Small intestine (tissue), 7 donors: ENCODE measurements around the gene KCNJ15. TPM values are rescaled to one million over a fixed set of nuclear protein-coding genes. Genes with fewer than 3 reads are reported as not detected.

Source experiments
- DNase-seq, 2 donors: peaks; one replicate each; pipeline versions ENCODE4 v3.0.0 to v3.0.0-alpha.2; 2013
- FAIRE-seq: peaks from 2 replicates; lab custom pipeline; 2012; peaks lifted over from hg19 to GRCh38; lab: Jason Lieb, UNC
- H3K27ac ChIP-seq, 3 donors: one replicate each; pipeline ENCODE4 v1.5.1; 2013; ENCODE audit warnings: low read length in 2 of 3, mild to moderate bottlenecking in 2 of 3, control low read depth in 1 of 3, inconsistent platforms in 1 of 3, low read depth in 1 of 3, moderate library complexity in 1 of 3
- H3K27me3 ChIP-seq, 3 donors: one replicate each; pipeline ENCODE4 v1.6.1; 2013; ENCODE audit warnings: low read length in 3 of 3, inconsistent platforms in 1 of 3; ENCODE audit not compliant: control insufficient read depth in 3 of 3, insufficient read depth in 3 of 3
- H3K36me3 ChIP-seq, 3 donors: one replicate each; pipeline ENCODE4 v1.6.1; 2013; ENCODE audit warnings: low read length in 3 of 3, inconsistent platforms in 1 of 3, low read depth in 1 of 3, mild to moderate bottlenecking in 1 of 3, moderate library complexity in 1 of 3; ENCODE audit not compliant: control insufficient read depth in 3 of 3, insufficient read depth in 2 of 3
- H3K4me1 ChIP-seq, 3 donors: one replicate each; pipeline ENCODE4 v1.6.1; 2013; ENCODE audit warnings: low read length in 2 of 3, inconsistent platforms in 1 of 3, low read depth in 1 of 3, mild to moderate bottlenecking in 1 of 3, moderate library complexity in 1 of 3; ENCODE audit not compliant: control insufficient read depth in 3 of 3, insufficient read depth in 2 of 3
- H3K4me3 ChIP-seq, 3 donors: one replicate each; pipeline ENCODE4 v1.5.1; 2013; ENCODE audit warnings: low read length in 3 of 3, control low read depth in 1 of 3, inconsistent platforms in 1 of 3, low read depth in 1 of 3, mild to moderate bottlenecking in 1 of 3, moderate library complexity in 1 of 3
- H3K9me3 ChIP-seq, 2 donors: one replicate each; pipeline ENCODE4 v1.6.1; 2013; ENCODE audit warnings: low read depth in 1 of 2, low read length in 1 of 2; ENCODE audit not compliant: control insufficient read depth in 2 of 2, insufficient read depth in 1 of 2
- WGBS, 3 donors: extraction: QIAGEN DNeasy Blood & Tissue Kit; methylation state at CpG; one replicate each; pipeline ENCODE4 v1.1.7; 2013; 5-methylcytosine and 5-hydroxymethylcytosine counted together
- polyA plus RNA-seq, 4 donors: library from polyadenylated mRNA; stranded (reverse) in 3 of 4; unstranded in 1 of 4; fragments of 200-250 nt in 3 of 4; fragments of 120-200 nt in 1 of 4; gene quantifications; one replicate each; pipeline versions ENCODE4 v1.2.1 to v1.2.3, GENCODE V29; 2013
- donor health status: healthy with polysubstance abuse.
- donor health status: control.
- donor health status: control.
- donor health status: Bipolar disorder and iron deficiency.
- donor health status: healthy.

KCNJ15 gene
- polyA plus RNA-seq, 4 donors = 0.06 to 1.1 (median 0.17) TPM

- FAIRE-seq = no peak
- no peak overlapping the region for H3K27ac ChIP-seq
- DNase-seq = no peak
- WGBS, 3 donors = 92 to 100% (median 95%) methylated on average over 3 of the region's 3 CpGs
- H3K4me1 ChIP-seq = no peaks in the 10 kb centered on the region
- H3K27me3 ChIP-seq = no peaks in the 10 kb centered on the region
- no peaks in the 10 kb centered on the region for H3K9me3 ChIP-seq
- H3K36me3 ChIP-seq = no peaks in the 10 kb centered on the region
- no peak overlapping the region for H3K4me3 ChIP-seq
These were observed 26.1 kb downstream of the KCNJ15 start for GRCh38 chr21:38282921-38283320.

GRCh38 chr21:38284216-38284615 lies 27.4 kb downstream of the KCNJ15 start:
- H3K4me3 ChIP-seq = no peak overlapping the region
- no peak overlapping the region for H3K27ac ChIP-seq
- 91 to 95% (median 91%) methylated on average over 6 of the region's 6 CpGs for WGBS, 3 donors
- H3K36me3 ChIP-seq = no peaks in the 10 kb centered on the region
- DNase-seq (no peak), FAIRE-seq (no peak)
- H3K9me3 ChIP-seq = no peaks in the 10 kb centered on the region
- no peaks in the 10 kb centered on the region for H3K4me1 ChIP-seq
- H3K27me3 ChIP-seq = no peaks in the 10 kb centered on the region

GRCh38 chr21:38286739-38287471 lies 30.1 kb downstream of the KCNJ15 start:
- Histone ChIP-seq H3K4me3 (no peak overlapping the region), H3K4me1 (no peaks in the 10 kb centered on the region), H3K9me3 (no peaks in the 10 kb centered on the region), H3K27ac (no peak overlapping the region), H3K36me3 (no peaks in the 10 kb centered on the region), H3K27me3 (no peaks in the 10 kb centered on the region)
- DNase-seq = no peak
- no peak for FAIRE-seq
- 71 to 77% (median 75%) methylated on average over 3 of the region's 3 CpGs for WGBS, 3 donors

GRCh38 chr21:38287476-38287875 lies 30.7 kb downstream of the KCNJ15 start:
- no peak for DNase-seq
- Histone ChIP-seq H3K27me3 (no peaks in the 10 kb centered on the region), H3K9me3 (no peaks in the 10 kb centered on the region), H3K27ac (no peak overlapping the region), H3K4me3 (no peak overlapping the region), H3K4me1 (no peaks in the 10 kb centered on the region), H3K36me3 (no peaks in the 10 kb centered on the region)
- 91 to 97% (median 95%) methylated on average over 1 of the region's 1 CpG for WGBS, 3 donors
- no peak for FAIRE-seq

GRCh38 chr21:38289705-38290485 lies 33.1 kb downstream of the KCNJ15 start:
- FAIRE-seq (no peak), DNase-seq (no peak)
- WGBS, 3 donors = 75 to 85% (median 76%) methylated on average over 14 of the region's 14 CpGs

GRCh38 chr21:38290809-38291208 lies 34.0 kb downstream of the KCNJ15 start:
- no peaks in the 10 kb centered on the region for H3K4me1 ChIP-seq
- no peak for FAIRE-seq
- 9 to 42% (median 27%) methylated on average over 3 of the region's 3 CpGs for WGBS, 3 donors
- H3K9me3 ChIP-seq = no peaks in the 10 kb centered on the region
- no peaks in the 10 kb centered on the region for H3K36me3 ChIP-seq
- no peak for DNase-seq
- H3K4me3 ChIP-seq = no peak overlapping the region
- H3K27ac ChIP-seq = no peak overlapping the region
- H3K27me3 ChIP-seq = no peaks in the 10 kb centered on the region

More at GRCh38 chr21:38289705-38290485, 33.1 kb downstream of the KCNJ15 start:
- no peaks in the 10 kb centered on the region for H3K9me3 ChIP-seq
- no peaks in the 10 kb centered on the region for H3K36me3 ChIP-seq
- no peak overlapping the region for H3K27ac ChIP-seq
- H3K27me3 ChIP-seq = no peaks in the 10 kb centered on the region
- H3K4me3 ChIP-seq = no peak overlapping the region
- H3K4me1 ChIP-seq = no peaks in the 10 kb centered on the region

GRCh38 chr21:38291874-38292273 lies 35.1 kb downstream of the KCNJ15 start:
- Histone ChIP-seq H3K4me1 (no peaks in the 10 kb centered on the region), H3K27ac (no peak overlapping the region), H3K4me3 (no peak overlapping the region), H3K9me3 (no peaks in the 10 kb centered on the region), H3K27me3 (no peaks in the 10 kb centered on the region), H3K36me3 (no peaks in the 10 kb centered on the region)
- WGBS, 3 donors = 71 to 84% (median 71%) methylated on average over 5 of the region's 5 CpGs
- no peak for FAIRE-seq
- DNase-seq = no peak

GRCh38 chr21:38293113-38293512 lies 36.3 kb downstream of the KCNJ15 start:
- WGBS, 3 donors = 79 to 84% (median 82%) methylated on average over 5 of the region's 5 CpGs
- FAIRE-seq = no peak

More at GRCh38 chr21:38293113-38293512, 36.3 kb downstream of the KCNJ15 start:
- H3K4me3 ChIP-seq = no peak overlapping the region
- no peak for DNase-seq
- no peaks in the 10 kb centered on the region for H3K27me3 ChIP-seq
- H3K36me3 ChIP-seq = no peaks in the 10 kb centered on the region
- no peaks in the 10 kb centered on the region for H3K9me3 ChIP-seq
- no peaks in the 10 kb centered on the region for H3K4me1 ChIP-seq
- H3K27ac ChIP-seq = no peak overlapping the region
